GM12873 (cell line): ENCODE results near the gene MBOAT1.

Experiments
- TF ChIP-seq, protein P1 (sequence below): IDR thresholded peaks from 2 replicates; pipeline ENCODE4 v1.5.1; 2012; ENCODE audit warnings: low read depth, mild to moderate bottlenecking, moderate library complexity, low read length, control low read depth; ENCODE audit not compliant: insufficient read depth; ENCODE audit errors: missing control alignments

The MBOAT1 gene

DNA sequence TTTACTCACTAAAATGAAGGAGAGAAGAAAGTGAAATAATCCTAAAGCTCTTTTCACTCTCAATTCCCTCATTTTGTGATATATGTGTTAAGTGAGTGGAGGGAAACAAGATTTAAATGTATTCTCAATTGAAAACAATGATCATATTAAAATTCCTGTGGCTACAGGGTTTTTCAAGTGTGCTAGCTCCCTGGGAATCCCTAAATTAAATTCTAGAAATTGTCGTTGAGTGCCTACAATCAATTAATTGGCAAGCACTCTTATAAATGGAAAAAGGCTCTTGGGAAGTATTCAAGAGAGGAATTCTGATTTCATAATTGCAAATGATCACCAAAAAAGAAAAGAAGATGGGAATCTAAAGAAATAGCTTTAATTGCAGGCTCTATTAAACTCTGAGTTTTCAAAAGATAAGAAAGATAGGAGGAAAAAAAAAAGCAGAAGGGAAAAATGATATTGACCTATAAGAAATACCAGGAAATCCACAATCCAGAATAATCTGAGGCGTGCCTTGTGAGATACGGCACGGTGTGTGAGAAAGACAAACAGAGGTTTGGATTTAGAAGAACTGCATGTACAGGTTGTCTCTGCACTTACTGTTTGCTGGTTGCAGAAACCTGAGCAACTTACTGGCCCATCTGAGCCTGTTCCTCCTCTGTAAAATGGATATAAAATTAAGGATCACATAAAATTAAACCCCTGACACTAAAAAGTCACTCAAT, 18.3 kb upstream of the MBOAT1 start:
- TF ChIP-seq, protein P1, sequence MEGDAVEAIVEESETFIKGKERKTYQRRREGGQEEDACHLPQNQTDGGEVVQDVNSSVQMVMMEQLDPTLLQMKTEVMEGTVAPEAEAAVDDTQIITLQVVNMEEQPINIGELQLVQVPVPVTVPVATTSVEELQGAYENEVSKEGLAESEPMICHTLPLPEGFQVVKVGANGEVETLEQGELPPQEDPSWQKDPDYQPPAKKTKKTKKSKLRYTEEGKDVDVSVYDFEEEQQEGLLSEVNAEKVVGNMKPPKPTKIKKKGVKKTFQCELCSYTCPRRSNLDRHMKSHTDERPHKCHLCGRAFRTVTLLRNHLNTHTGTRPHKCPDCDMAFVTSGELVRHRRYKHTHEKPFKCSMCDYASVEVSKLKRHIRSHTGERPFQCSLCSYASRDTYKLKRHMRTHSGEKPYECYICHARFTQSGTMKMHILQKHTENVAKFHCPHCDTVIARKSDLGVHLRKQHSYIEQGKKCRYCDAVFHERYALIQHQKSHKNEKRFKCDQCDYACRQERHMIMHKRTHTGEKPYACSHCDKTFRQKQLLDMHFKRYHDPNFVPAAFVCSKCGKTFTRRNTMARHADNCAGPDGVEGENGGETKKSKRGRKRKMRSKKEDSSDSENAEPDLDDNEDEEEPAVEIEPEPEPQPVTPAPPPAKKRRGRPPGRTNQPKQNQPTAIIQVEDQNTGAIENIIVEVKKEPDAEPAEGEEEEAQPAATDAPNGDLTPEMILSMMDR: no peak

DNA sequence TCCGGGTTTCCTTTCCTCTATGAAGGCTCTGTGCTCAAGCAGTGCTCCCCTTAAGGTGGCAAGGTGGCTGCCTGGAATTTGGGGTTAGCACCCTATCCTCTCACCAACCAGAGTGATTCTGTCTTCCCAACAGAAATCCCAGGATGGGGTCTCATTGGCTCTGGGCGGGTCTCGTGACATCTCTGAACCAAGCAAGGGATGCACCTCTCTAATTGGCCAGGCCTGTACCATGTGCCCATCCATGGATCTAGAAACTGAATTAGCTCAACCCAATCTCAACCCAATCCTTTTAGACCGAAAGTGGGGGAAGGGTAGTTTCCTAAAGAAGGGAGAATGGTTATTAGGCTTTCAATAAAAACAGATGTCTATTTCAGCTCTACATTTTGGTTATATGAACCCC, 17.6 kb upstream of the MBOAT1 start:
- TF ChIP-seq, protein P1: no peak

DNA sequence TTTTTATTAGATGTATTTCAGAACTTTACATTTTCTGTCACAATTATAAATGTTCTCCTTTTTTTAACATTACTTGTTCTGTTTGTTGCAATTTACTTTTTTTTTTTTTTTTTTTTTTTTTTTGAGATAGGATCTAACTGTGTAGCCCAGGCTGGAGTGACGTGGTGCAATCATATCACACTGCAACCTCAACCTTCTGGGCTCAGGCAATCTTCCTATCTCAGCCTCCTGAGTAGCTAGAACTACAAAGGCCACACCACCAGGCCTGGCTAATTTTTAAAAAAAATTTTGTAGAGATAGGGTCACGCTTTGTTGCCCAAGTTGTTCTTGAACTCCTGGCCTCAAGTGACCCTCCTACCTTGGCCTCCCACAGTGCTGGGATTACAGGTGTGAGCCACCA, 15.1 kb upstream of the MBOAT1 start:
- TF ChIP-seq, protein P1: no peak

DNA sequence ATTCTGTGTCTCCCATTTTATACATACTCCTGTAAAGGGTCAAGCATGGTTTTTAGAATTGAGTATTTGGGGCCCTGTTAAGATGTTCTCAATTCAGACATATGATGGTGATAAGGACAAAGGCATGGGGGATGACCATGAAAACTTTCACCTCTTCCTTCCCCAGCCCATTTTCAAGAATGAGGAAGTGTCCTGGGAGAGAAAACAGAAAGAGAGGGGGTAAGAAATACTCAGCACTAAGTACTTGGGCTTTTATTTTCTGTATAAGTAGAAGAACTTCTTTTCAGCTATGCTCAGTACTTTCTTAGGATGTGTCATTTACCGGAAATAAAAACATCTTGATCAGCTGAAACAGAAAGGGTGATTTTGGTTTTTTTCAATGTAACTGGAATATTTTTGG, 10.9 kb upstream of the MBOAT1 start:
- TF ChIP-seq, protein P1: no peak

DNA sequence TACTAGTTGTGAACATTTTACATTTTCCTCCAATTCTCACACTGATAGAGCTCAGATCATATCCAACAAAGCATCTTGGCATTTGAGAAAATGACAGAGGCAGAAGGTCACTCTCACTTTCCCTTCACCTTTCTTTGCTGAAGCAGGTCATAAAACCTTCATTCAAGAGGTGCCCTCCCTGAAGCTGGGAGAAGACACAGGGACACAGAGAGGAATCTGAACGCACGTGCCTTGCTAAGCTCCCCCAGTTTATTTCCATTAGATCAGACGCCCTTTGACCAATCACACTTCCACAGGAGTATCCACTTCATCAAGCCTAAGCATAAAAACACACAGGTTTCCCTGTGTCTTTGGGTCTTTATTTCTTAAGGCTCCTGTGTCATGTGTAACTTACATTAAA, 9.2 kb upstream of the MBOAT1 start:
- TF ChIP-seq, protein P1: no peak

DNA sequence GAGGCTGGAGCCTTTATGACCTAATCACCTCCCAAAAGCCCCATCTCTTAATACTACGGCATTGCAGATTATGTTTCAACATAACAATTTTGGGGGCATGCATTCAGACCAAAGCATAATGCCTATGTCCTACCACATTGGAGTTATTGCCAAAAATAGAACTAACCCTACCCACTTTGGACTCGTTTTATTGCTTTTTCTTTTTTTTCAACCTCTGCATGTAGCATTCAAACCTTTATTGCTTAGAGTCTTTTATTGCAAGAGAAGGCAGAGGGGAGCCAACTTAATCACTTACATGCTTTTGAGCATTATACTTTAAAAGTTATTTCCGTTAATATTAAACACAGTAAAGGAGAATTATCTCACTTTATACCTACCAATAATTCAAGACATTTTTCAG, 8.1 kb upstream of the MBOAT1 start:
- TF ChIP-seq, protein P1: no peak

DNA sequence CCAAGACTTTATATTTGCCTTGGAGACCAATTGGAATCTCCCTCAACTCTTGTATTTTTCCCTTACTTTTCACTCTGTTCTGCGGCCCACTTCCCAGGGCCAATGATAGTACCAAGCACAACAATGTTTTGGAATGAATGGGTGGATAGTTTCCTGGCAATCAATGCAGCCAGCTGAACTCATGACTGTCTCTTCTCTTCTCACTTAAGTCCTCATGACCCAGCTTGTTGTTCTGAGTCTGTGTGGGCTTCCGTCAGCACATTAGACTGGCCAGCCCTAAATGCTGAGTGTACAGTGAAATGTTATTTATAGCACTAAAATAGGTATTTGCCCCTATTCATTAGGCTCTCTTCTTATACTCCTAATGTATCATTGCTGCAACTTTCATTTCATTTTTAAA, 5.6 kb upstream of the MBOAT1 start:
- TF ChIP-seq, protein P1: no peak
